Fibroblast of pulmonary artery (primary cell): ENCODE results near the gene ARHGEF39.
"Not testable (repeated sequence)": the region's sequence is repeated elsewhere in the genome, so short reads cannot be mapped to it uniquely, and the experiment has no call there.

Source experiments
- DNase-seq: peaks from one replicate; pipeline ENCODE4 v3.0.0-alpha.2; 2010; ENCODE audit warnings: low read depth
- H3K4me3 ChIP-seq: replicated peaks from 2 replicates; pipeline ENCODE4 v1.5.1; 2011; ENCODE audit warnings: low read depth, mild to moderate bottlenecking, control low read depth, low read length, moderate library complexity
- CTCF ChIP-seq: IDR thresholded peaks from 2 replicates; pipeline ENCODE4 v1.5.1; 2011; ENCODE audit warnings: mild to moderate bottlenecking, control low read depth, low read length, inconsistent platforms; ENCODE audit errors: missing control alignments

The ARHGEF39 gene

GRCh38 chr9:35652829-35653209, 12.2 kb downstream of the ARHGEF39 start:
- no peak overlapping the region for H3K4me3 ChIP-seq
- no peak for DNase-seq
- no peak for TF ChIP-seq CTCF

- H3K4me3 ChIP-seq, result no peak overlapping the region
- DNase-seq, result peak; percentile 77
- TF ChIP-seq CTCF, result no peak
These were observed 12.8 kb downstream of the ARHGEF39 start for GRCh38 chr9:35651956-35652828.

- TF ChIP-seq CTCF, result no peak
- H3K4me3 ChIP-seq, result no peak within 1 kb of the TSS
- DNase-seq, result no peak
These were observed 14.4 kb downstream of the ARHGEF39 start, which contains the start of gene SIT1 for GRCh38 chr9:35650341-35651158. Gene SIT1, minus strand, starts transcription at chr9:35650931. Its CDS starts 78 bp downstream, at chr9:35650853.

- DNase-seq, result peak; percentile 36
- no peak for TF ChIP-seq CTCF
- no peak overlapping the region for H3K4me3 ChIP-seq
These were observed 15.3 kb downstream of the ARHGEF39 start for GRCh38 chr9:35649431-35650340.

GRCh38 chr9:35646533-35647265, 18.3 kb downstream of the ARHGEF39 start:
- DNase-seq, result peak; percentile 90
- peak overlapping the region; percentile 57 for H3K4me3 ChIP-seq
- peak; percentile 71 for TF ChIP-seq CTCF

GRCh38 chr9:35646153-35646532, 18.9 kb downstream of the ARHGEF39 start:
- peak overlapping the region; percentile 57 for H3K4me3 ChIP-seq
- DNase-seq, result no peak
- peak; percentile 12 for TF ChIP-seq CTCF

- peak overlapping the region; percentile 57 for H3K4me3 ChIP-seq
These were observed 19.3 kb downstream of the ARHGEF39 start for GRCh38 chr9:35645736-35646135.

More at GRCh38 chr9:35645736-35646135, 19.3 kb downstream of the ARHGEF39 start:
- DNase-seq, result not testable (repeated sequence)
